Measurements from ENCODE around the gene ART1.
"Not testable (repeated sequence)": the region's sequence is repeated elsewhere in the genome, so short reads cannot be mapped to it uniquely, and the experiment has no call there.

Gene ART1, protein sequence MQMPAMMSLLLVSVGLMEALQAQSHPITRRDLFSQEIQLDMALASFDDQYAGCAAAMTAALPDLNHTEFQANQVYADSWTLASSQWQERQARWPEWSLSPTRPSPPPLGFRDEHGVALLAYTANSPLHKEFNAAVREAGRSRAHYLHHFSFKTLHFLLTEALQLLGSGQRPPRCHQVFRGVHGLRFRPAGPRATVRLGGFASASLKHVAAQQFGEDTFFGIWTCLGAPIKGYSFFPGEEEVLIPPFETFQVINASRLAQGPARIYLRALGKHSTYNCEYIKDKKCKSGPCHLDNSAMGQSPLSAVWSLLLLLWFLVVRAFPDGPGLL

DNA sequence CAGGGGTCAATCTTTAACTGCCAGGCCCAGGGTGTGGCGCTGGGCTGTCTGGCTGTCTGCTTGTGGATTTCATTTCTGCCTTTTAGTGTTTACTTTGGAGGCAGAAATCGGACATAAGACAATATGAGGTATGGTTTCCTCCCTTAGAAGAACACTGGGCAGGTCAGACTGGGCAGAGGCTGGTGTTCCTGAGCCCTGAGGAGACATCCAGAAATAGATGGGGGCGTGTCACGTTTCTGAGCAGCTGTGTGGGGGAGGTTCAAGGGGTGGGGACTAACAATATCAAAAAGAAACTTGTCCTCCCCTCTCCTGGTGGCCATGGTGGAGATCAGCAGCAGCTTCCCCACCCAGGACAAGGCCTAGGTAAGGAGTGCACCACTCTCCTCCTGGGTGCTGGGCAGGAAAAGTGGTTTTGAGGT is at the start of gene ART1:
Gene ART1, plus strand, starts transcription at position 312 of the 419 bp plus-strand sequence. CDS start 14,086 bp downstream, outside the sequence.
- no peak for DNase-seq

DNA sequence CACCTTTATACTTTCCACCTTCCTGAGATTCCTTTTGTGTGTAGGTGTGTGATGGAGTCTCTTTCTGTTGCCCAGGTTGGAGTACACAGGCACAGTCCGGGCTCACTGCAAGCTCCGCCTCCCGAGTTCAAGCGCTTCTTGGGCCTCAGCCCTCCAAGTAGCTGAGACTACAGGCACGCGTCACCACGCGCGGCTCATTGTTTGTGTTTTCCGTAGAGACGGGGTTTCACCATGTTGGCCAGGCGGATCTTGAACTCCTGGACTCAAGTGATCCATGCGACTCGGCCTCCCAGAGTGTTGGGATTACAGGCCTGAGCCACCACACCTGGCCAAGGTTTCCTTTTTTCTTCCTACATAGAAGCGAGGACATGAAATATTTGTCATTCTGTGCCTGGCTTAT is 47.2 kb upstream of the ART1 start:
- DNase-seq, result not testable (repeated sequence)

DNA sequence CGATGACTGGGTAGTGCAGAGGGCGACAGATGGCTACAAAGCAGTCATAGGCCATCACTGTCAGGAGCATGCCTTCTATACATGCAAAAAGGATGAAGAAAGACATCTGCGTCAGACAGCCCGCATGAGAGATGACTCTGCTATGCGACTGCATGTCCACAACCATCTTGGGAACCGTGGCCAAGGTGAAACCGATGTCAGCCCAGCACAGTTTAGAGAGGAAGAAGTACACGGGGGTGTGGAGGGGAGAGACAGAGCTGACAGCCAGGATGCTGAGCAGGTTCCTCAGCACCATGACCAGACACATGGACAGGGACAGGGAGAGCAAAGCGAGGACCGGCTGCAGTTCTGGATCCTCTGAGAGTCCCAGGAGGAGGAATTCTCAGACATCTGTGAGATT is 44.7 kb upstream of the ART1 start:
- DNase-seq, result not testable (repeated sequence)

DNA sequence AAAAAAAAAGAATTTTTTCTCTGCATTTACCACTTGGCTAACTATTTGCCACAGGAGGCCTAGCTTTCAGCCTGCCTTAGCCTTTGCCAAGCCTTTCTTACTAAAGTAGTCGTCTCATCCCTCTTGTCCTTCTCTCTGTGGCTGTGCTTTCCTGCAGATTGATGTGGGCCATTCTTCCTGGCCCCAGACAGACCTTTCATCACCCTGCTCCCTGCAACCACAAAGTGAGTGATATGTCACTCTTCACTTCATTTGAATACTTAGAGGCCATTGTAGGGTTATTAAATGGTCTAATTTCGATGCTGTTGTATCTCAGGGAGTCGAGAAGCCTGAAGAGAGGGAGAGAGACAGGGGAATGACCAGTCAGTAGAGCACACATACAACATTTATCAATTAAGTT is 40.8 kb upstream of the ART1 start:
- no peak for DNase-seq

DNA sequence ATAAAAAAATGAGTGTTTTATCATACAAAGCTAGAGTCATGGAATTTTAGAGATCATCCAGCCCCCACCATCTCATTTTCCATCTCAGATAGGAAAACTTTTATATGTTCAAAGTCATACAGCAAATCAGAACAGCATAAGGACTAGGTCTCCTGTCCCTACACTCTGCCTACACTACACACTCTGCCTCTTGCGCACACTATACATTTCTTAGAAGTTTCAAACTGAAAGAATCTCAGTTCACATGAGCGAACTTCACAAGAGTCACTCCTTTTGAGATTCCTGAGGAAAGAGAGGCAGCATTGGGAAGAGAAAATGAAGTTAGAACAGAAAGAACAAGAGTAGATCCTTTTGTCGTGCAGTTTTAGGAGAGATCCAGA is 39.7 kb upstream of the ART1 start:
- DNase-seq, result no peak

DNA sequence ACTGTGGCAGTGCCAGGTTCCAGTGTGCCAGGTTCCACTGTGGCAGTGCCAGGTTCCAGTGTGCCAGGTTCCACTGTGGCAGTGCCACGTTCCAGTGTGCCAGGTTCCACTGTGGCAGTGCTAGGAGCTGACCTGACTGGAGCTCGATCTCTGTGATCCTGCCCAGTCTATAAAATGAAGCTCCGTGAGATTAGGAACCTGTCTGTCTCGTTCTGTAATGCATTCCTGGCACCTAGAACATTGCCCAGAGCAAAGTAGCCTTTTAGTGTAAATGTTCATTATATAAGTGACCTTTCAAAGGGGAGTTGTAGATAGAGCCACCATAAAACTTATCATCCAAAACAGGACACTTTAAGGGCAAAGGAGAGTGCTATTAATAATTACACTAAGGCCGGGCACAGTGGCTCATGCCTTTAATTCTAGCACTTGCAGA is 39.1 kb upstream of the ART1 start:
- DNase-seq, result no peak

DNA sequence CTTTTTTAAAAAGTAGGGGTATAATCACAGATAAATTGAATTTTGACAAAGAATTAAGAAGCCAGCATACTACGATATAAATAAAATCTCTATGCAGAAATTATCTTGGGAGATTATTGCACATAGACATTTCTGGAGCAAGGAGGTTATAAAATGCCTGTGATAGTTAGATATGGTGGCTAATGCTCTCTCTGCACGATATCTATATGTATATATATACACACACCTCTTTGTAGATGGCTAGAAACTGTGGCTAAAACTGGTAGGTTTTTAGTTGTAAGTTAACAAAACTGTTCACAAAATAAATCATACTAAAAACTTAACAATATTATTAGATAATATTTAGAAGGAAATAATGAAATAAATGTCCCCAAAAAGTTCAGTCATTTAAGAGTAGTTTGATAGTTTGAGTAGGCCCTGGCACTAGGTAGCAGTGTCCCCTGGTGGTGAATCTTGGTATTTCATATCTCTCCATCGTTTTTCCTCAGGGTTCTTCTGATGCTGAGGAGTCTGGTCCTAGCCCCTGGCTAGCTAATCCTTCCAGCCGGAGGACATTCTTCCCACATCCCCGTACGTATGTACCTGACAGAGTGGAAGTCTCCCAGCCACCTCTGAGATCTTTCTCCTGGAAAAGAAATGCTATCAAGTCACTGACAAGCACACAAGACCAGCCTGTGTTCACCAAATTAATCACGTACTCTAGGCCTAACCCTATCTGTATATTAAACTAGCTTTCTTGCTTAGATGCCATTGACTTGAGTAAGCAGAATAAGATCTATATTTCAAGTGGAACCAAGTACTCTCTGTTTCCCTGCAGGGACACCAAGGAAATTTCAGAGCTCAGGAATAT is 35.3 kb upstream of the ART1 start:
- no peak for DNase-seq

DNA sequence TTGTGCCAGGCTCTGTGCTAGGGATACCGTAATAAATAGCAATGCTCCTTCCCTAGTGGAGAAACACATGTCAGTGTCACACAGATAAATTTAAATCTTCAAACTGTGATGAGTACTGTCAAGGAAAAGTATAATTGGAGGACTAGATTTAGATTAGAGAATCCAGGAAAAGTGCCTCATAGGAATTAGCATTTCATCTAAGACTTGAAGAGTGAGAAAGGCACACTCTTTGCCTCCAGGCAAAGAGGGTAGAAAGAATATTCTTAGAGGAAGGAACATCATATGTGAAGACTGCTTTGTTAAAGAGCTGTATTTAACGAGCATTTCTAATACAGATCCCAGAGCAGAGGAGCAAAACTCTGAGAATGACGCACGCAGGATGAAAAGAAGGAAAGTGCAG is 34.1 kb upstream of the ART1 start:
- DNase-seq, result no peak

DNA sequence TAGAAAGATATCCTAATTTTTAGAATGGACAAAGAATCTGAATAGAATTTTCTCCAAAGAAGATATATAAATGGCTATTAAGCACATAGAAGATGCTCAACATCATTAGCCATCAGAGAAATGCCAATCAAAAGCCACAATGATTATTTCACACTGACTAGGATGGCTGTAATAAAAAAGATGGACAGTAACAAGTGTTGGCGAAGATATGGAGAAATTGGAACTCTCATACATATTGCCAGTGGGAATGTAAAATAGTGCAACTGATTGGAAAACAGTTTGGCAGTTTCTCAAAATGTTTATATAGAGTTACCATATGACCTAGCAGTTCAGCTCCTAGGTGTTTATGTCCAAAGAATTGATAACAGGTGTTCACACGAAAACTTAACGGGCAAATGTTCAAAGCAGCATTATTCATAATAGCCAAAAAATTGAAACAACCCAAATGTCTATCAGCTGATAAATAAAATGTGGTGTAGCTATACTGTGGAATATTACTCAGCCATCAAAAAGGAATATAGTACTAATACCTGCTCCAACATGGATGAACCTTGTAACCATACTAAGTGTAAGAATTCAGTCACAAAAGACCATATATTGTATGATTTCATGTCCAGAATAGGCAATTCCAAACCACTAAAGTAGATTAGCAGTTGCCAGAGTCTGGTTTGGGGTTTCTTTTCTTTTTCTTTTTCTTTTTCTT is 32.8 kb upstream of the ART1 start:
- DNase-seq, result no peak

DNA sequence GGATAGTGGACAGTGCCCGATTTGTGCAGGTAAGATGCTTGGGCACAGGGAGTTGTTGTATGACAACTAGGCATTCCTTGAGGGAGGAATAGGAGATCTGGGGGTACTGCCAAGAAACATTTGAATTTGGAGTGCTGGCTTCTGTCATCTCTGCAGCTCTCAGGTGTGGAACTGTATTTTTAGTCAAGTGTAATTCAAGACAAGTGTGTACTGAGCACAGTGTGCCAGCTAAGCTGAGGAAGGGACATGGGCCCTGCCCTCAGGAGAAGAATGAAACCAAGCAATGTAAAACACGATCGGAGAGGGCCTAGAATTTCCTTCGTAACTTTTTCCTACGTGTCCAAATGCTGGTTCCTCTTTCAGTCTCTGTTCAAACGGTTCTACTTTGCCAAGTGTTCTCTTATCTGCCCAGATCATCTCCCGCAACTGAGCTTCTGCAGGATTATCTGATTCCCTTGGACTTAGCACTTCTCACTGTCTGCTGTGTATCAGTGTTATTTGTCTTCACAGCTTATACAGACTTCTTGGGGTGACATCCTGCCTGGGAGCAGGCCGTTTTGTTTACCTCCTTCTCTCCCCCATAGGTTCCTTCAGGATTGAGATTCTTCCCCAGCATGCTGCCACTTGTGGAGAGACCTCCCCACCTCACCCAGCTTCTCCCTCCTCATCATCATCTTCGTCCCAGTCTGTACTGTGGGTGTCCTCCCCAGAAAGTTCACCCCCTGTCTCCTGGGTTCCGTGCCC is 30.8 kb upstream of the ART1 start:
- DNase-seq, result peak in 1 of 2 donors; percentile 14

DNA sequence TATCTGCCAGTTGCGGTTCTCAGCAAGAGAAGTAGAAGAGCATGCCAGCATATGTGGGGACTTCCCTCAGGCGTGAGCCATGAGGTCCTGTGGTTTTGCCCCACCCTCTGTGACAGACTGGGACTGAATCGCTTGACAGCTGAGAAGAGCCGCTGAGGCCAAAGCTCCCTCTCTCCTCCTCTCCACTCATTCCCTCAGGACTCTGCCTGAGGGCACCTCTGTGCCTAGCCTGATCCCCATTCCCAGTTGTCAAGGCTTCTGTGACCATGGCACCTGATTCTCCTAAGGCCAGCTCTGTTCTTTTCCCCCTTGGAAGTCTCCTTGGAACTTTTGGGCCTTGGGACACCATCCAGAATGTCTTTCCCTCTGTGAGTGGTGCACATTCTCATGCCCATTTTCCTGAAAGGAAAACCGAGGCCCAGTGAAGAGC is 30.2 kb upstream of the ART1 start:
- DNase-seq, result no peak

DNA sequence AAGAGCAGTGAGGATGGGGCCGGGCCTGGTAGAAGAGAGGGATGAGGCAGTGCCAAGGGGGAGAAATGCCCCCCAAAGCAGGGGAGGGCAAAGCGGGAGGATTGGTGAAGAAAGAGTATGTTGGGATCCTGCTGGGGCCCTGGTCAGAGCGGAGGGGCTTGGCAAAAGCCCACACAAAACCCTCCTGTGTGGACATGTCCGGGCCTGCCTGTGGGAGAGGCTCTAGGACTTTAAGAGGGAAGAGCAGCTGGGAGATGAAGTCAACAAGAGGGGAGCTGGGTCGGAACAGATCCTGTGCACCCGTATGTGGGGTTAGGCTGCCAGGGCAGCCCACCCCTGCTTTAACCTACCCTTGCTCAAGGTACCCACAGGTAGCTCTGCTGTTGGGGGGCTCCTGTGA is 28.9 kb upstream of the ART1 start:
- no peak for DNase-seq

DNA sequence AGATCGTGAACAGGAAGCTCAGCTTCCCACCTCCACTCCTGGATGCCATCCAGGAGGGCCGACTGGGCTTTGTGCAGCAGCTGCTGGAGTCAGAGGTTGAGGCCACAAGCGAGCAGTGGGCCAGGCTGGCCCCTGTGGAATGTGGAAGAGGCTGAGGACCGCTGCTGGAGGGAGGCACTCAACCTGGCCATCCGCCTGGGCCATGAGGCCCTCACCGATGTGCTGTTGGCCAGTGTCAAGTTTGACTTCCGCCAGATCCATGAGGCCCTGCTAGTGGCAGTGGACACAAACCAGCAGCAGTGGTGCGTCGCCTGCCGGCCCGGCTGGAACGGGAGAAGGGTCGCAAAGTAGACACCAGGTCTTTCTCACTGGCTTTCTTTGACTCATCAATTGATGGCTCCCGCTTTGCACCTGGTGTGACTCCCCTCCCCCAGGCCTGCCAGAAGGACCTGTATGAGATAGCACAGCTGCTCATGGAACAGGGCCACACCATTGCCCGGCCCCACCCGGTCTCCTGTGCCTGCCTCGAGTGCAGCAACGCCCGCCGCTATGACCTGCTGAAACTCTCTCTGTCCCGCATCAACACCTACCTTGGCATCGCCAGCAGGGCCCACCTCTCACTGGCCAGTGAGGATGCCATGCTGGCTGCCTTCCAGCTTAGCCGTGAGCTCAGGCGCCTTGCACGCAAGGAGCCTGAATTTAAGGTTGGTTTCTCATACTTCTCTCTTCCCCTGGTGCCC is 28.0 kb upstream of the ART1 start:
- no peak for DNase-seq

DNA sequence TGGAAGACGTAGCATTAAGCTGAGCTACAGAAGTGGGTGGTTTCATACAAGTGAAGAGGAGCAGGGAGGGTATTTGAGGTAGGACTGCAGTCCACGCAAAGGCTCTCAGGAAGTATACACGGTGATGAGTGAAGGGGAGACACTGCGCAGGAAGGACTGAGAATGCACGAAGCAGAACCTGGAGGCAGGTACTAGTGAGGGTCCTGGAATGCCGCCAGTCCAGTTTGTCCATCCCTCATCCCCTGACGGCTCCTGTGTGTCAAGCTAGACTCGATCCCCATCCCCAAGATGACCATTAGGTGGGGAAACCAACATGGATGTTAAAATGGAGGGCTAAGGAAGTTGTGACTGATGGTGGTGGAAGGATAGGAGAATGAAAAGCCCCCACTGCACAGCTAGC is 26.9 kb upstream of the ART1 start:
- DNase-seq, result no peak

DNA sequence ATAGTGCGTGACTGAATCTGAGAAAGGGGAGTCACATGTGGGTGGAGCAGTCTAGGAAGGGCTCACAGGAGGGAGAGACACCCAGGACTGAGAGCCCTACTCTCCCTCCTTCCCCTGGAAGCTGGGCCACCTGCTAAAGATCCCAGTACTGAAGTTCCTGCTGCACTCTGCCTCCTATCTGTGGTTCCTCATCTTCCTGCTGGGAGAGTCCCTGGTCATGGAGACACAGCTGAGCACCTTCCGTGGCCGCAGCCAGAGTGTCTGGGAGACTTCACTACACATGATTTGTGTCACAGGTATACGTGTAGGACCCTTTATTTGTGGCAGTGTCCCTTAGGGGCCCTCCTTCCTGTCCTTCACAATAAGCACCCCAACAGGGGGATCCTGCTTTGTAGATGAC is 22.4 kb upstream of the ART1 start:
- DNase-seq, result no peak

DNA sequence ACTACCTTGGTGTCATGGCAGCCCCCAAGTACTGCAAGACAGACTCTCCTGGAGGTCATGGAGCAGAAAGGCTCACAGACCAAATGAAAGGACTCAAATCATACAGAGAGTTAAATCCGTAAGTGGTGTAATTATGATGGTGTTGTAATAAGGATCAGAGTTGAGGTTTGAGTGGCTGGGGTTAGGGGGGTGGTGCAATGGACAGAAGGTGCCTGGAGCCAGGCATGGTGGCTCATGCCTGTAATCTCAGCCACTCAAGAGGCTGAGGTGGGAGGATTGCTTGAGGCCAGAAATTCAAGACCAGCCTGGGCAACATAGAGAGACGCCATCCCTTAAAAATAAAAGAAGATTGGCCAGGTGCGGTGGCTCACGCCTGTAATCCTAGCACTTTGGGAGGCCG is 21.8 kb upstream of the ART1 start:
- no peak for DNase-seq

DNA sequence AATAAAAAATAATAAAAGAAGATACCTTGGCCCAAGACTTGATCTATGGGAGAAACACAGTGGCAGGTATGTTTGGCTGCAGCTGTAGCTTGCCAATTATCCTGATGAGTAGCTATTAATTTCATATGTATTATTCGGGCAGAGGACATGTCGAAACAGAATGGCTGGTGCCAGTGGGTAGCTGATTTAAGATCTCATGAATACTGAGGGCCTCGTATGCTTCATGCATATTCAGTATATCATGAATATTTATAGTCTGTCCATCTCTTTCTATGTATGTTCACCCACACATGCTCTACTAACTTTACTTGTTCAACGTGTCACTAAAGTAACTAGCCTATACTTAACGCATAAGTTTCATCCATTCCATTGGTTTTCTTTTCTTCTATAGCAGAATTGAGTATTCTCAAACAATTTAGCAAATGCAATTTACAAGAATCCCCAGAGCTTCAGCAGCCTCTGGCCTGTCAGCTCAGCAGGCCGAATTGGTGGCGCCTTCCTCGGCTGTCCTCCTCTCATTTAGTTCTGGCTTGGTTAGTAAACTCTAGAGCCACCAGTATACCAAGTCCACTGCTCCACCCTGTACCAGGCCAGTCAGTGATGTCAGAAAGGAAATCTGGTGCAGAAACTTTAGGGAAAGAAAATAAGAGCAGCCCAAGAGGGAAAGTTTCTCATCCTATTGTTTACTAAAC is 21.0 kb upstream of the ART1 start:
- DNase-seq, result no peak

DNA sequence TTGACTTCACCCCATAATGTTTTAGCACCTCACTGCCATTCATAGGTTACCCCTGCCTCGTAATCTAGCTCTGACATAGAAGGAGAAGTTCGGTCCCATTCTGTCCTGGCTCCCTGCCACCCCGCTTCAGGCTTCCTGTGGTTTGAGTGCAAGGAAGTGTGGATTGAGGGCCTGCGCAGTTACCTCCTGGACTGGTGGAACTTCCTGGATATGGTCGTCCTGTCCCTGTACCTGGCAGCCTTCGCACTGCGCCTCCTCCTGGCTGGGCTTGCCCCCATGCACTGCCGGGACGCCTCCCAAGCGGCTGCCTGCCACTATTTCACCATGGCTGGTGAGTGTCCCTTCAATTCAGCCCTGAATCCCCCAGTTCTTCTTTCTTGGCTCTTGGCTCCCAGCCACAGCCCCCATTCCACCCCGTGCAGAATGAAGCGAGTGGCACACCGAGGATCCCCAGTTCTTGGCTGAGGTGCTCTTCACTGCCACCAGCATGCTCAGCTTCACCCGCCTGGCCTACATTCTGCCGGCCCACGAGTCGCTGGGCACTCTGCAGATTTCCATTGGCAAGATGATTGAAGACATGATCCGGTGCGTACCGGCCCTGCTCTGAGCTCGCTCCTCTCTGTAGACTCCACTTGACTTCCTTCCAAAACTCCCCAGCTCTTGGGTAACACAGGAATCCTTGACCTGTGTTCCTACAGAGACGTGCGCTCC is 18.5 kb upstream of the ART1 start:
- DNase-seq, result no peak

DNA sequence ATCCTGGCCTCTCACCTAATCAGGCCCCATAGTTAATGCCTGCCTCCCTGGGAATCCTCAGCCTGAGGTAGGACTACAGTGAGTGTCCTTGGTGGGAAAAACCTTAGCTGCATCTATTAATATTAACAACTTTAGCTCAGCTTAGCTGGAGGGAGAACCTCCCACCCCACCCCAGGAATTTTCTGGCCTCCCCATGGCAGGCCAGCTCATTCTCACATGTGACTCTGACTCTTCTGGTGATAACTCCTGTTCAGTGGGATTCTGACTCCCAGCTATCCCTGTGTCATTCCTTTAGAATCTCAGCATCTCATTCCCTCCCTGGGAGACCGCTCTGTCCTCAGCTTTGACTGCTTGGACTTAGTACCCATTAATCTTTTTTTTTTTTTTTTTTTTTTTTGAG is 17.6 kb upstream of the ART1 start:
- no peak for DNase-seq

DNA sequence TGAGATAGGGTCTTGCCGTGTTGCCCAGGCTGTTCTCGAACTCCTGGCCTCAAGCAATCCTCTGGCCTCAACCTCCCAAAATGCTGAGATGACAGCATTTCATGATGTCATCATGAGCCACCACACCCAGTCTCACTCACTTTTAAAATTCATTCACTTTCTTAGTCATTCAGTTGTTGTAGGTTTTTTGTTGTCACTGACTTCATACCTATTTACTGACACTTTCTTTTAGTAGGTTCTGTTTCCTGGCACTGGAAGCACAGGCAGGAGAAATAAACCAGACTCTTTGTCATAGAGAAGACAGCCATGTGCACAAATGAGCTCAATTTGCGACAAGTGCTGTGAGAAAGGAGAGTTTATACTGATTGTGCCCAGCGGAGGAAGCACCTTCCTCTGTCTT is 13.6 kb upstream of the ART1 start:
- no peak for DNase-seq
